K562 (cell line): Measurements from ENCODE around the gene LAMB1. TPM values are rescaled to one million over a fixed set of nuclear protein-coding genes. Genes with fewer than 3 reads are reported as not detected.
A peak's percentile ranks its signal among the peaks of the same experiment; 100 is the strongest.

Experiments
- ATAC-seq: fragments of 200-7000 bp; cut with Tn5 transposase; 3 replicates; pipeline ENCODE4 v1.9.1; 2020; ENCODE audit warnings: moderate library complexity
- BruUV-seq: library from RNA; stranded (reverse); fragments of 400-500 nt; replicated peaks from 2 replicates; lab custom pipeline; 2021; lab: Mats Ljungman, UMichigan
- CTCF ChIA-PET: fragments of 300-600 bp; formaldehyde crosslinking; extraction: SDS; loops from one replicate; lab custom pipeline; 2021; ENCODE audit warnings: low intra/inter-chr PET ratio; lab: Yijun Ruan, JAX
- POLR2A ChIA-PET: fragments of 300-600, 350-650 bp; sonication (Branson Sonifier 250); formaldehyde crosslinking; extraction: SDS; loops from one replicate; lab custom pipeline; 2021; ENCODE audit warnings: antibody characterized with exemption, inconsistent platforms; lab: Yijun Ruan, JAX
- DNase-seq, 4 experiments: peaks; one replicate each; pipeline versions ENCODE4 v3.0.0 to v3.0.0-alpha.2; 2011 to 2018; ENCODE audit warnings: low spot score in 3 of 4, mixed read lengths in 3 of 4; ENCODE audit errors: extremely low read depth in 1 of 4
- FAIRE-seq: peaks from 2 replicates; lab custom pipeline; 2011; peaks lifted over from hg19 to GRCh38; lab: Jason Lieb, UNC
- H2AFZ ChIP-seq: 2 replicates; pipeline ENCODE4 v1.6.0; 2011; ENCODE audit warnings: low read depth, low read length, control low read depth, inconsistent platforms
- H3K27ac ChIP-seq: fragments of 200-600 bp; 3 replicates; pipeline ENCODE4 v1.8.0; 2011; ENCODE audit warnings: low read depth, mild to moderate bottlenecking, control low read depth, inconsistent platforms, low read length, moderate library complexity, mixed read lengths; ENCODE audit errors: extremely low read depth
- H3K27me3 ChIP-seq, 2 experiments: fragments of 300-600 bp in 1 of 2; 2 replicates in 1 of 2; 3 replicates in 1 of 2; pipeline versions ENCODE4 v1.6.0 to v1.8.0; 2011; ENCODE audit warnings: inconsistent platforms in 2 of 2, low read length in 2 of 2, mild to moderate bottlenecking in 1 of 2, mixed read lengths in 1 of 2, moderate library complexity in 1 of 2; ENCODE audit not compliant: control insufficient read depth in 2 of 2, insufficient read depth in 2 of 2
- H3K36me3 ChIP-seq: fragments of 300-600 bp; 3 replicates; pipeline ENCODE4 v1.8.0; 2011; ENCODE audit warnings: mild to moderate bottlenecking, low read length, inconsistent platforms; ENCODE audit not compliant: control insufficient read depth, insufficient read depth
- H3K4me1 ChIP-seq, 2 experiments: fragments of 200-600 bp in 1 of 2; replicated peaks in 1 of 2; 2 replicates in 1 of 2; 3 replicates in 1 of 2; pipeline versions ENCODE4 v1.5.1 to v1.8.0; 2011; ENCODE audit warnings: inconsistent platforms in 2 of 2, low read length in 2 of 2, mild to moderate bottlenecking in 1 of 2, mixed read lengths in 1 of 2, moderate library complexity in 1 of 2; ENCODE audit not compliant: control insufficient read depth in 2 of 2, insufficient read depth in 2 of 2
- H3K4me2 ChIP-seq: 2 replicates; pipeline ENCODE4 v1.6.1; 2011; ENCODE audit warnings: low read length, control low read depth, inconsistent platforms, mixed read lengths; ENCODE audit not compliant: insufficient read depth
- H3K4me3 ChIP-seq: fragments of 200-600 bp; sonication (generic), shearing (Covaris generic); 2 replicates; pipeline ENCODE4 v1.5.1; 2016; ENCODE audit warnings: control low read depth, inconsistent platforms
- H3K79me2 ChIP-seq: fragments of 200-600 bp; 3 replicates; pipeline ENCODE4 v1.8.0; 2011; ENCODE audit warnings: low read length, inconsistent platforms; ENCODE audit not compliant: control insufficient read depth, insufficient read depth
- H3K9ac ChIP-seq, 2 experiments: 2 replicates each; pipeline versions ENCODE4 v1.6.0 to v1.6.1; 2011; ENCODE audit warnings: low read depth in 2 of 2, low read length in 2 of 2, control low read depth in 1 of 2, inconsistent platforms in 1 of 2, mild to moderate bottlenecking in 1 of 2, mixed read lengths in 1 of 2; ENCODE audit not compliant: insufficient read depth in 1 of 2
- H3K9me1 ChIP-seq: one replicate; pipeline ENCODE4 v1.6.0; 2011; ENCODE audit warnings: inconsistent platforms, mild to moderate bottlenecking, low read length, moderate library complexity; ENCODE audit not compliant: control insufficient read depth, insufficient read depth
- H3K9me3 ChIP-seq: replicated peaks from 2 replicates; pipeline ENCODE4 v1.5.1; 2011; ENCODE audit warnings: low read depth, low read length, inconsistent platforms; ENCODE audit not compliant: control insufficient read depth, insufficient read depth
- H4K20me1 ChIP-seq: replicated peaks from 2 replicates; pipeline ENCODE4 v1.6.1; 2011; ENCODE audit warnings: low read length, inconsistent platforms, mixed read lengths; ENCODE audit not compliant: control insufficient read depth, insufficient read depth
- ARNT ChIP-seq, 2 experiments: fragments of 450-650 bp; IDR thresholded peaks; 2 replicates each; pipeline ENCODE4 v1.6.1; 2016; ENCODE audit warnings: mild to moderate bottlenecking in 1 of 2
- BMI1 ChIP-seq: fragments of 150-350 bp; IDR thresholded peaks from 2 replicates; pipeline ENCODE4 v1.6.1; 2014; ENCODE audit warnings: low read length
- CC2D1A ChIP-seq: fragments of 450-650 bp; IDR thresholded peaks from 2 replicates; pipeline ENCODE4 v1.6.1; 2017; ENCODE audit warnings: mild to moderate bottlenecking
- E2F1 ChIP-seq: sonication (generic); formaldehyde crosslinking; IDR thresholded peaks from 2 replicates; pipeline ENCODE4 v1.8.1; 2023; ENCODE audit warnings: mild to moderate bottlenecking, missing genetic modification reagents, moderate library complexity
- HDAC8 ChIP-seq: fragments of 450-650 bp; IDR thresholded peaks from 2 replicates; pipeline ENCODE4 v1.6.1; 2016; ENCODE audit warnings: mild to moderate bottlenecking, missing genetic modification characterization, moderate library complexity, missing compliant biosample characterization
- NFIC ChIP-seq: fragments of 450-650 bp; IDR thresholded peaks from 2 replicates; pipeline ENCODE4 v1.6.1; 2017; ENCODE audit warnings: mild to moderate bottlenecking, inconsistent platforms
- PHF20 ChIP-seq: fragments of 450-650 bp; IDR thresholded peaks from 2 replicates; pipeline ENCODE4 v1.6.1; 2018; ENCODE audit not compliant: partially characterized antibody
- POLR2AphosphoS2 ChIP-seq: IDR thresholded peaks from 2 replicates; pipeline ENCODE4 v1.6.1; 2012; ENCODE audit warnings: low read length, improper control_type of control experiment
- TGIF2 ChIP-seq: sonication (generic); formaldehyde crosslinking; IDR thresholded peaks from 2 replicates; pipeline ENCODE4 v1.8.1; 2022; ENCODE audit warnings: mild to moderate bottlenecking, missing genetic modification reagents, moderate library complexity
- ZBTB26 ChIP-seq: fragments of 450-650 bp; formaldehyde crosslinking; IDR thresholded peaks from 2 replicates; pipeline ENCODE4 v1.4.0; 2022; ENCODE audit warnings: missing genetic modification characterization
- ZBTB33 ChIP-seq: sonication (generic); formaldehyde crosslinking; IDR thresholded peaks from 2 replicates; pipeline ENCODE4 v1.8.1; 2023; ENCODE audit warnings: mild to moderate bottlenecking, missing genetic modification reagents
- ZBTB5 ChIP-seq: fragments of 450-650 bp; IDR thresholded peaks from 2 replicates; pipeline ENCODE4 v1.6.1; 2017; ENCODE audit warnings: antibody characterized with exemption
- ZNF224 ChIP-seq: sonication (generic); formaldehyde crosslinking; IDR thresholded peaks from 2 replicates; pipeline ENCODE4 v1.8.0; 2022; ENCODE audit warnings: mild to moderate bottlenecking, missing genetic modification reagents
- ZNF253 ChIP-seq: fragments of 250-450 bp; sonication (Bioruptor Pico); conservative IDR thresholded peaks from 2 replicates; pipeline ENCODE4 v1.6.1; 2021; ENCODE audit warnings: mild to moderate bottlenecking
- ZNF436 ChIP-seq: fragments of 250-450, 450-650 bp; sonication (Bioruptor Pico); formaldehyde crosslinking; IDR thresholded peaks from 2 replicates; pipeline ENCODE4 v1.7.0; 2020; ENCODE audit warnings: mild to moderate bottlenecking
- ZNF707 ChIP-seq: fragments of 250-450 bp; sonication (Bioruptor Pico); conservative IDR thresholded peaks from 2 replicates; pipeline ENCODE4 v1.8.0; 2022; ENCODE audit warnings: inconsistent platforms, mild to moderate bottlenecking, moderate library complexity
- WGBS: fragments of 100-300 bp; shearing (Covaris generic); methylation state at CpG from one replicate; pipeline ENCODE4 v1.1.6; 2016; ENCODE audit warnings: low coverage, mixed read lengths; ENCODE audit not compliant: insufficient coverage; ENCODE audit errors: missing lambda C conversion rate; 5-methylcytosine and 5-hydroxymethylcytosine counted together
- in situ Hi-C: fragments of 300-500 bp; cut with MboI; formaldehyde crosslinking; loops from 4 replicates; pipeline ENCODE4 v1.15.0; 2018; ENCODE audit warnings: inconsistent platforms, mixed read lengths
- intact Hi-C: fragments of 100-400 bp; cut with micrococcal nuclease; formaldehyde crosslinking; loops from 2 replicates; pipeline ENCODE4 v1.14.2; 2022
- polyA plus RNA-seq, 8 experiments: library from polyadenylated mRNA; depleted of rRNA in 4 of 8; stranded (reverse) in 5 of 8; unstranded in 3 of 8; fragments of >200 nt; fragmentation: Nextera tagmentation in 2 of 8; fragmentation: Illumina TruSeq in 1 of 8; extraction: Ambion mirVana in 2 of 8; extraction: Trizol in 1 of 8; gene quantifications; 2 replicates each; pipeline versions ENCODE4 v1.2.1 to v1.2.3, GENCODE V29; 2011 to 2014; ENCODE audit warnings: inconsistent platforms in 1 of 8, missing spikeins in 1 of 8
- total RNA-seq, 7 experiments: library from RNA; depleted of rRNA in 6 of 7; stranded (reverse); fragments of >200 nt in 6 of 7; fragmentation: Illumina TruSeq in 2 of 7; extraction: Trizol in 2 of 7; gene quantifications; 2 replicates each; pipeline versions ENCODE4 v1.2.1 to v1.2.3, GENCODE V29; 2011 to 2021; ENCODE audit warnings: low replicate concordance in 1 of 7

Gene LAMB1
- total and polyA plus RNA-seq, 9 of the 15 experiments (the other 6 are each of a cell fraction or from before 2014, with no cell fraction given) = 6.0 to 17.7 (median 12.3) TPM

GRCh38 chr7:107890962-107891635 is 111.9 kb downstream of the LAMB1 start, which contains the start of gene DLD:
TSS of gene DLD (plus strand) at chr7:107891183. CDS start at chr7:107891251, 68 bp downstream.
- Histone ChIP-seq H3K9me1 (no peaks in the 10 kb centered on the region), H3K4me3 (peak within 1 kb of the TSS; percentile 55), H3K9me3 (no peaks in the 10 kb centered on the region), H3K36me3 (peaks cover 35% of the 10 kb centered on the region), H3K27ac (peak within 1 kb of the TSS; percentile 93), H3K27me3 (no peaks in the 10 kb centered on the region; a peak in 1 of 5 replicates), H3K4me2 (peak within 1 kb of the TSS; percentile 90), H2AFZ (peak within 1 kb of the TSS; percentile 98), H3K9ac (peak within 1 kb of the TSS; percentile 85 to 97), H3K4me1 (peaks cover 12 to 27% of the 10 kb centered on the region in 2 experiments; a peak in 4 of 5 replicates), H4K20me1 (peaks cover 20% of the 10 kb centered on the region), H3K79me2 (peaks cover 52% of the 10 kb centered on the region)
- WGBS = under 1% methylated on average over 55 of the region's 55 CpGs
- POLR2A ChIA-PET = interaction anchor here (0.6 to 2.8 kb wide), 6 partner anchors 9 to 722 kb away, joined by 3 to 10 read pairs (median 4); partner anchors contain the start of gene HBP1
- ATAC-seq = peak; percentile 96
- TSS peak; percentile 58 for BruUV-seq
- CTCF ChIA-PET = no interaction called here
- in situ Hi-C loops = no loop called here
- FAIRE-seq = peak; percentile 86
- intact Hi-C loops = loop anchor here (5.0 kb wide), 3 partner anchors 121 to 256 kb away; no protein-coding TSS in a partner anchor
- peak; percentile 98 to 99 (median 98) for DNase-seq
- peak; percentile 82; the same call in 1 of the 2 replicates for TF ChIP-seq POLR2AphosphoS2
- TF ChIP-seq ZNF707 (CRISPR knock-in tag) = no peak
- TF ChIP-seq BMI1 = no peak
- TF ChIP-seq CC2D1A = peak; percentile 3; the same call in 1 of the 2 replicates
- no peak for TF ChIP-seq ZNF253 (CRISPR knock-in tag)
- TF ChIP-seq ZBTB33 (CRISPR knock-in tag) = 0 out of 2 replicates have a peak, but pooled peaks have one; percentile 12
- TF ChIP-seq E2F1 (CRISPR knock-in tag) = peak; percentile 75; the same call in 1 of the 2 replicates
- peak; percentile 85 for TF ChIP-seq PHF20
- TF ChIP-seq ZBTB26 (CRISPR knock-in tag) = 0 out of 2 replicates have a peak, but pooled peaks have one; percentile 23
- peak; percentile 64; the same call in 1 of the 2 replicates for TF ChIP-seq HDAC8 (tag)
- TF ChIP-seq TGIF2 (CRISPR knock-in tag) = peak; percentile 96
- TF ChIP-seq ZBTB5 = no peak
- TF ChIP-seq ZNF224 (CRISPR knock-in tag) = no peak
- TF ChIP-seq ARNT (IDR thresholded peaks at IDR 0.05) = no peak
- TF ChIP-seq NFIC = peak; percentile 71
- no peak for TF ChIP-seq ZNF436 (CRISPR knock-in tag)
